SIG-M5 (cell line): ENCODE data around the gene PCIF1.
A peak's percentile ranks its signal among the peaks of the same experiment; 100 is the strongest.
"Not testable (repeated sequence)": the region's sequence is repeated elsewhere in the genome, so short reads cannot be mapped to it uniquely, and the experiment has no call there.

Source experiments
- DNase-seq: peaks from one replicate; lab custom pipeline; 2025; lab: John Stamatoyannopoulos, UW

Gene PCIF1

DNA sequence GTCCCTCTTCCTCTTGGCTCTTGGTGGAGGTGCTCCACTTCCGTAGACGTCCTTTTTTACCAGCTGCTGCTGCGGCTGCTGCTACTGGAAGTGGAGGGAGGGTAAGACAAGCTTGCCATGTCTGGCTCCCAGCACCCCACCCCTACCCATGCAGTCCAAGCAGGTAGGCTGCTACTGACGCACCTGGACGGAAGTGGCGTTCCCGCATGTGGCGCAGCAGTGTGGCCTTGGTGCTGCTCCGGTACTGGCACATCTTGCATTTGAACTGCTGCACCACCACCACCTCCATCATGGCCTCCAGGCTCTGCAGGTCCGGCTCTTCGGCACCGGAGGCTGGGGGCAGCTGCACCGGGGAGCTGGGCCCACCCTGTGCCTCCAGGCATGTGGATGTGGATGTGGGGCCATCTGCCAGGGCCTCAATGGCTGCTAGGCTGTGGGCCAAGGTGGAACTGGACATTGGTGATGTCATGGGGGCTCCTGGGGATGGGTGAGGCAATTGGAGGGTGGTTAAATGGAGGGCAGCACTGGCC lies 33.1 kb downstream of the PCIF1 start:
- no peak for DNase-seq

DNA sequence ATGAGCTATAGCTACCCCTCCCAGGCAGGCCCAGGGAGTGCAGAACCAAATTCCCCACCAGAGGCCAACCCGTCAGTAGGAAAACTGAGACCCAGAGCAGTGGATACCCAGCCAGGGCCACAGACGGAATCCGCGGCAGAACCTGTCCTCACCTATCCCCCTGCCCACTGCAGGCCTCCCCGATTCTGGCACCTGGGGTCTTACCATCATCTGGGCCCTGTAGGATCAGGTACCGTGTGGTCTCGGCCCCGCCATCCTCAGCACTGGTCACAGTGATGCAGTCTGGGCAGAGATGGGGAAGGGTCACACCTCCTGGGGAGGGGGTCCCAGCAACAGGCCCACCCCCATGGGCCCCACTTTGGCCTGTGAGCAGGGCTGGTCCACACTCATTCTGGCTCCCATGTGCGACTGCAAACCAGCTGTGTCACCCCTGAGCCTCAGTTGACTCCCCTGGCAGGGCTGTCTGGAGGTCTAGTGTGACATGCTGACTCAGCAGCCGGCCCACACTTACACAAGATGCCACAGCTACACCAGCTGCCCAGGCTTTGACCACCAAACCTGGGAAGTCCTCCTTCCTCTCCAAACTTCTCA lies 33.7 kb downstream of the PCIF1 start:
- no peak for DNase-seq

DNA sequence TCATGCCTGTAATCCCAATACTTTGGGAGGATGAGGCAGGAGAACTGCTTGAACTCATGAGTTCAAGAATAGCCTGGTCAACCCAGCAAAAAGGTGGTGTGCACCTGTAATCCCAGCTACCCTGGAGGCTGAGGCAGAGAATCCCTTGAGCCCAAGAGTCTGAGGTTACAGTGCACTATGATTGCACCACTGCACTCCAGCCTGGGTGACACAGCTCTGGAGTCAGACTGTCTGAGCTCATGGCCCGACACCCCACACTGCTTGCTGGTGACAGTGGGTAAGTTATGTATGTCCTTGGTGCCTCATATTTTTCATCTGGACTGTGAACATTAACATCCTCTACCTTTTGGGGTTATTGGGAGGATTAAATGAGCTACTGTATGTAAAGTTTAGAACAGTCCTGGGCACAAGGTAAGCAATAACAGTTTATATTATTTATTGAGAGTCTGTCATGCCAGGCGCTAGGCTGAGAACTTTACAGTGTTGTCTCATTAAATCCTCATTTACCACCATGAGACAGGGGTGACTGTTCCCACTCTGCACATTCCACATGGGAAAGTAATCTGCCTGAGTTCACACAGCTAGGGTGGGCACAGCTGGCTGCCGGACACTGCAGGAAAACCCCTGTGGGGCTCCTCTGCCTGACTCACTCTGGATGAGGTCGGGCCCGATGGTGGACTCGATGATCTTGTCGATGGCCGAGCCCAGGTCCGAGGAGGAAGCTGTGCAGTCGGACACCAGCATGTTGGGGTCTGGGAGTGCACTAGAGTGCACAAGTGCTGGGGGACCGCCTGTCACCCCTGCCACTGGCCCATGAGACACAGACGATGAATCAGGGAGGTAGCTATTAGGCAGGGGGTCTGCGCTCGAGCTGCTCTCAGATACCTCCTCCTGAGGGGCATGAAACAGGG lies 34.6 kb downstream of the PCIF1 start:
- DNase-seq, result no peak

DNA sequence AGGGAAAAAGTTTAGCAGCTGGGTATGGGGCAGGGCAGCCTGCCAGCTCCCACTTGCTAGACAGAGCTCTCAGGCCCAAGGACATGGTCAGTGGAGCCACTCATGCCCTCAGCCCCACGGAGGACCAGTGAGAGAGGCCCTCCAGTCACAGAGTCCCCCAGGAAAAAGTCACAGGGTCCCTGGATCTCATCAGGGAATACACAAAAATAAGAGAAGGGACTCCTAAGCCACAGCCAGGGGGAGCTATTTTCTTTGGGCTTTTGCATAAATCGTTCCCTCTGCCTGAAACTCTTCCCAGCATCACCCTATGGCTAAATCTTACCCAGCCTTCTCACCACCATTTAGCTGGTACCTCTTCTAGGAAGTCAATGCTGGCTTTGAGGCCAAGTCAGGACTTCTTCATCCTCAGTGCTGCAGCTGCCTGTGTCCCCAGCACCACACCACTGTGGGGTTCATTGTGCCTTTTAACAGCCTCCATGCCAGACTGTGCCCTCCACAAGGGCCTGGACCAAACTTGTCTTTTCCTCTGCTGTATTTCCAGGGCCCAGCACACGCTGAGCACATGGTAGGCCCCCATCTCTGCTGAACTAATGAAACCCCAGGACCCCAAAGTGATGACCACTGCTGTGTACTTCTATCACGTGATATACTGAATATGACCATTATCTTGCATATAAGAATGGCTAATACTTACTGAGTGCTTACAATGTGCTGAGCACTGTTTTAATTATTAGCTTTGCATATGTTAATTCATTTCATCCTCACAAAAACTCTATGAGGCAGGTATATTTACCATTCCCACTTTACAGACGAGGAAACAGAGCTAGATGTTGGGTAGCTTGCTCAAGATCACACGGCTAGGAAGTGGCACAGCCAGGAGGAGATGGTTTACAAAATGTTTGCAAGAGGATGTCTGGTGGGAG lies 35.5 kb downstream of the PCIF1 start:
- DNase-seq, result no peak

DNA sequence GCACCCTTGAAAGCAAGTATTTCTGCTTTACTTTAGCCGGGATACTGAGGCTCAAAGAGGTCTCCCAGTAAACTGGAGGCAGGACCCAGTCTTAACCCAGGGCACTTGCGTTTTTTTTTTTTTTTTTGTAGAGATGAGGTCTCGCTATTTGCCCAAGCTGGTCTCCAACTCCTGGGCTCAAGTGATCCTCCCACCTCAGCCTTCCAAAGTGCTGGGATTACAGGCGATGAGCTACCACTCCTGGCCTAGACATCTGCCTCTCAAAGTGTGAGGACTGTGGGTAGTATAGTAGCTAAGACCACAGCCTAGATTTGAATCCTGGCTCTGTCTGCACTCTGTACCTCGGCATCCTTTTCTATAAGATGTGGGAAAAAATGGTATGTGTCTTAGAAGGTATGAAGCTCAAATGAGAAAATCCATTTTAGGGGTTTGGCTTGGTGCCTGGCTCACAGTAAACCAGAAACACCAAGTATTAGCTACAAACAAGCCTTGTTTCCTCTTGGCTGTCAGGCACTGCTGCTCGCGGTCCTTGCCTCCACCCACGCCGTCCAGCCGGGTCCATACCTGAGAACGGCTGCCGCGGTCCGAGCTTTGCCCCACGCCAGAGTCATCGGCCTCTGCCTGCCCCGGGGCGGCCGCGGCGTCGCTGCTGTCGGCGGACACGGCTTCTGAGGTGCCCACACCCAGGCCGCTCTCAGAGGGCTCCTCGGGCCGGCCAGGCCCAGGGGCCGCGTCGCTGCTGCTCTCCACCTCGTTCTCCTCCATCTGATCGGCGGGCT lies 36.4 kb downstream of the PCIF1 start:
- no peak for DNase-seq

DNA sequence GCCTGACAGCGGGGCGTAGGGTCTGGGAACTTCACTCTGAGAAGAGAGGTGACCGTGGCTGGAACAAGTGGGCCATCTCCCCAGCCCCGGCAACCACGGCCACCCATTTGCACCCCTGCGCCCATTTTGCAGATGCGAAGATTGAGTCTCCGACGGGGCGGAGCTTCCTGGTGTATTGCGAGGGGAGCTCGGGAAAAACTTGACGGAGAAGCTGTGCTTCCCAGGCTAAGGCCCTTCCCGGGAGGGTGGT lies 36.9 kb downstream of the PCIF1 start:
- DNase-seq, result no peak

DNA sequence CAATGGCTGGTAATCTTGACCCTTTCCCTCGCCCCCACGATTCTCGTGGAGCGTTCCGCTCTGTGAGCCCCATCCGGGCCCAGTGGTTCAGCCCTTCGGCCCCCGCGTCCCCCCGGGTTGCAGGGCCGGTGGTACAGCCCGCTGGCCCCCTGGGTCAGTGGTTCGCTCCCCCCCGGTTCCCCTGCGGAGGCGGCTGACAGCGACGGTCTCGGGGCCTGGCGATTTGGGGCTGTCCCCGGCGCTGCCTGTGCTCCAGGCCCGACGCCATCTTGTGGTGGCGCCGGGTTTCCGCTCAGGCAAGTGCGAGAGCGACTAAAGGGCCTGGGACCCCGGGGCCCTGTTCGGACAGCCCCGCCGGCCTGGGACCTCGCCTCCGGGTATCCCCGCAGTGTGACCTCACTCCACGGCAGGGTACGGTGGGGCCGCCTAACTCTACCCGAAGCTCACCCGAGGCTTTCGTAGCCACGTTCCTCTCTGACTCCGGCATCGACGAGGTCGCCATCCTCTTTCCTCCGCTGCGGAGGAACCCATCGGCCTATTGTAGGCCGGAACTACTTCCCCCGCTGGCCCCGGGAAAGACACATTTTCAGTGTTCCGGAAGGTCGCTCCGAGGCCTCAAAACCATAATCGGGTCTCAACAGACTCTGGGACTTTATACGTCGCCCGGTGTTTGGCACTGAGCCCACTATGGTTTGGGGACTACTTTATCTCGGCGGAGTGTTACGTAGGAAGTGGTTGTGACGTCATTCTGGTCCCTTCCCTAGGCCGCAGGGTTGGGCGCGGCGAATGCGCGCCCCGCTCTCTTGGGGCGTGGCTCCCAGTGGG lies 37.4 kb downstream of the PCIF1 start, which contains the start of gene ZNF335:
Gene ZNF335 (minus strand): TSS at position 529 of the 825 bp plus-strand sequence. CDS start 793 bp downstream, outside the sequence.
- DNase-seq, result peak; percentile 72

DNA sequence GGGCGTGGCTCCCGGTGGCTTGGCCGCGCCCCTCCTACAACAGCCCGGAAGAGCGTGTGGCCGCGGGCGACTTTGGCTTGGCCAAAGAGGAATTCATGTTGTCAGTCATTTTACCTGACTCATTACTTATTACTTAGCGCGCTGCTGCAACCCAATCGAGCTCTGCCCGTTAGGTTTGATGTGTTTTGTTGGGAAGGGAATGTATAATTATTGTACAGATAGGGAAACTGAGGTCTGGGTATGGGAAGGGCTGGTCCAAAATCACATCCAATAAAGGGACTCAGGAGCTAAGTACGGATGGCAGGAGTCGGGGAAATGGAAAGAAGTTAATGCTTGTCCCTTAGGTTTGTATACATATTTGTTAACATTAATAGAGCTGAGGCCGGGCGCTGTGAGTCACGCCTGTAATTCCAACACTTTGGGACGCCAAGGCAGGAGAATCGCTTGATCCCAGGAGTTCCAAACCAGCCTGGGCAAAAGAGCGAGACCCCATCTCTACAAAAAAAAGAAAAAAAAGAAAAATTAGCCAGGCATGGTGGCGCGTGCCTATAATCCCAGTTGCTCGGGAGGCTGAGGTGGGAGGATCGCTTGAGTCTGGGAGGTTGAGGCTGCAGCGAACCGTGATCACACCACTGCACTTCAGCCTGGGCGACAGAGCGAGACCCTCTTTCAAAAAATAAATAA lies 38.2 kb downstream of the PCIF1 start:
- DNase-seq, result peak; percentile 60

DNA sequence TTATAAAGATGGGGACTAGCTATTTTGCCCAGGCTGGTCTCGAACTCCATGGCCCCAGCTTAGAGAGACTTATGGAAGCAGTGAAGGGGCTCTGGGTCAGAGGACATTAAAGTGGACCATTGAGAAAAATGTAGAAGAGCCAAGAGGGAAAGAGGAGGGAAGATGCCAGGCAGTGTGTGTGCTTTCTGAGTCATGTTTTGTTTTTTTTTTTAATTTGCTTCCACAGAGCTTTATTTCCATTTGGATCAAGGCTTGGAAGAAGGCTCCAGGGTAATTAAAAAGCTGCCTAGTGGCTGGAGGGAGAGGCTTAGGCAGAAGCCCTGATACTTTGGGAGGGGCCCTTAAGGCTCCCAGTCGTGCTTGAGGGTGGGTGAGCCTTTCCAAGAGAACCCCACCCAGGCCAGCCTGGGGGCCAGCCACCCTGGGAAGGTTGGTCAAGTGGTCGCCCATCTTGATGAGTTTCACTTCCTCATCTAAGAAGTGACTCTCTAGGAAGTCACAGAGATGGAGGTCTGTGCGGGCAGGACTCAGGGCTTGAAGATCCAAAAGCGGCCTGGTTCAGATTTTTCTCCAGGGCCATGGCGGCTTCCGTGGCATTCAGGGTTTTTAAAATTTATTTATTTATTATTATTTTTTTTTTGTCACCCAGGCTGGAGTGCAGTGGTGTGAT lies 40.5 kb downstream of the PCIF1 start:
- DNase-seq, result no peak

DNA sequence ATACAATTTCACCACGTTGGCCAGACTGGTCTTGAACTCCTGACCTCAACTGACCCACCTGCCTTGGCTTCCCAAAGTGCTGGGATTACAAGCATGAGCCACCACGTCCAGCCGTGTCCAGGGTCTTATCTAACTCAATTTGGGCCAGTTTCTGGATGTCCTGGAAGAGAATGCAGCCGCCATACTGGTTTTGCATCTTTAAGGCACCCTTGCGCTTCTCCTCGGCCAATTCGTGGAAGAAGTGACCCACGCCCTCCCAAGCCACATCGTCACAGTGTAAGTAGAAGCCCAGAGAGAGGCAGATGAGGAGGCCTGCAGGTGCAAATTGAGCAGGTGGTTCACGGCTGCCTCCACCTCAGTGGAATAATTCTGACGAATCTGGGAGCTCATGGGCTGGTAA lies 41.2 kb downstream of the PCIF1 start:
- no peak for DNase-seq

DNA sequence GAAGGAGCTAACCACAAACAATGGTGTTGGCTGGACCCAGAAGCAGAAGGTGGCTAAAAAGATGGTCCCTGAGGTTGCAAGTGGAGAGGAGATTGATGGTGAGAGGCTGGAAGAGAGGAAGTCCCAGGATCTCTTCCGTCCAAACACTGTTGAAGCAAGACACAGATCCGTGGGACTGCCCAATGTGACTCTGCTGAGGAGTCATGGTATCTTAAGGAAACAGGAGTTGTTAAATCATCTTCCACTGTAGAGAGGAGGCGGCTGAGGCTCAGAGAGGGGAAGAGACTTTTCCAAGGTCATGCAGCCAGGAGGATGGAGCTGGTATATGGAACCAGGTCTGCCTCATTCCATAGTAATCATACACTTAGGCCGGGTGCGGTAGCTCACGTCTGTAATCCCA lies 41.6 kb downstream of the PCIF1 start:
- DNase-seq, result no peak

DNA sequence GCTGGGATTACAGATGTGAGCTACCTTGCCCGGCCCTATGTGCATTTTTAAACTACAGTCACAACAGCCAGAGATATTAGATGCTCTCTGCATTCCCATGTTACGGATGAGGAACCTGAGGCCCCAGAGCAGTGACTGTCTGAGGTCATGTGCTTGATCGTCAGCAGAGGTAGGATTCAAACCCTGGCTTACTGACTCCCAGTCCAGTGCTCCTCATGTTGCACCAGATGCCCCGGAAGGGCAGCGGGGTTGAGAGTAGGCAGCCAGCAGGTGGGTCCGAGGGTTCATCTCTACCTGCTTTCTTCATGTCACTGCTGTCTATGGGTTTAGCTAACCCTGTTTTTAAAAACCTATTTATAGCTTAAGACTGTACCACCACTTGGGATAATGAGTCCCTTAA lies 46.8 kb downstream of the PCIF1 start:
- no peak for DNase-seq

DNA sequence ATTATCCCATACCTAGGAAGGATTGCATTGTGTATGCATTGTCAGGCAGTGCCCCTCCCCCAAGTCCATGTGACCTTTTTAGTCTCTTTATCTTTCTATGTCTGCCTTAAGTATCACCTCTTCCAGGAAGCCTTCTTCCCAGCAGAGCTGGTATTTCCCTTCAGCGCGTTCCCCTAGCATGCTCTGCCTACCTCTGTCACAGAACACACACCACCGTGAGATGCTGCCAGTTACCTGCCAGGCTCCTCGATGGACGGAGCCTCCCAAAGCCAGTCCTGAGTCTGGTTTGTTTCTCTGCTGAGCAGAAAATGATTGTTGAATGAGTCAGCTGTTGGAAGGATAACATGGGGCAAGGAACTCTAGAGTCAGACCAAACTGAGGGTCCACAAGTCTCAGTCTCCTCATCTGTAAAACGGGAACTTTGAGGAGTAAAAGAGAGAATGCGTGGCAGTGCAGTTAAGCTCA lies 48.8 kb downstream of the PCIF1 start:
- no peak for DNase-seq

DNA sequence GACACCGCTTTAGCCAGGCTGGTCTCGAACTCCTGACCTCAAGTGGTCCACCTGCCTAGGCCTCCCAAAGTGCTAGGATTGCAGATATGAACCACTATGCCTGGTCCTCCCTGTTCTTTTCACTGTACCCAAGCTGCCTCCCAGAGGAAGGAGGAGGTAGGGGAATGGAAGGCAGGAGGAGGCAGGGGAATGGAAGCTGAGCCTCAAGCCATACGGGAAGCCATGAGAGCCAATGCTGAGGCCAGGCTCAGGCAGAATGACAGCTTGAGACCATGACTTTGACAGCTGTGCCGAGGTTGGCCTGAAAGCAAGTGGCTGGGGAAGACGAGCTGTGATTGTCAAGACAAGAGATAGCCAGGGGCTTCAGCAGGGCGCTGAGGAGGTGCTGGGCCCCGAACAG lies 51.1 kb downstream of the PCIF1 start:
- DNase-seq, result no peak

DNA sequence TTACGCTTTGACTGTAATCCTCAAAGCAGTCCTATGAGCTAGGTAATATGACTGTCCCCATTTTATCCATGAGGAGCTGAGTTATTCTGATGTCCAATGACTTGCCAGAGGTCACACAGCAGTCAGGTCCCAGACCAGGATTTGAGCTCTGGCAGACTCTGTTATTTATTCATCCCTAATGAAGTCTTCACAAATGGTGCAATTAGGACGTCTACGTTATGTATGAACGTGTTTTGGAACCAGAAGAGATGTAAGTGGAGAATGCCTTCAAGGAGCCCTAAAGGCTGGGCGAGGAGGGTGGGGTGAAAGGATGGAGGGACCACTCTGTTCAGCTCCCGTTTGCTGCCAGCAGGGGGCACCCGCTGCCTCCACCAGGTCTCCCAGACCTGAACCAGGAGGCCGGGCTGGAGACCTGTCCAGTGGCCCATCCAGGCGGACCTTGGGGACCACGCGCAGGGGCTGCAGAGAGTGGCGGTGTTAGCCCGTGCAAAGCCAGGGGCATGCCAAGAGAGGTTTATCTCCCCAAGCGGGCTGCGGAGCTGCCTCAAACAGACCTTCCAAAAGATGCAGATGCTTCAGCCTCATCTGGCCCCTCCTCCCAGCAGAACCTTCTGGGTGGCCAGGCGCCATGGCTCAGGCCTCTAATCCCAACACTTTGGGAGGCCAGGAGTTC lies 52.8 kb downstream of the PCIF1 start:
- no peak for DNase-seq

DNA sequence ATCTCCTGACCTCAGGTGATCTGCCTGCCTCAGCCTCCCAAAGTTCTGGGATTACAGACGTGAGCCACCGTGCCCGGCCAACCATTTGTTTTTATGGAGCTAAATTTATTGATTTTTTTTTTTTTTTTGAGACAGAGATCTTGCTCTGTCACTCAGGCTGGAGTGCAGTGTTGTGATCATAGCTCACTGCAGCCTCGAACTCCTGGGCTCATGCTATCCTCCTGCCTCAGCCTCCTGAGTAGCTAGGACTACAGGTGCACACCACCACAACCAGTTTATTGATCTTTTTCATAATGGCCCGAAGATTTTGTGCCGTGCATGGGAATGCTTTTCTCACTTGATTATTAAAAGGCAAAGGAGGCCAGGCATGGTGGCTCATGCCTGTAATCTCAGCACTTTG lies 54.3 kb downstream of the PCIF1 start:
- not testable (repeated sequence) for DNase-seq

DNA sequence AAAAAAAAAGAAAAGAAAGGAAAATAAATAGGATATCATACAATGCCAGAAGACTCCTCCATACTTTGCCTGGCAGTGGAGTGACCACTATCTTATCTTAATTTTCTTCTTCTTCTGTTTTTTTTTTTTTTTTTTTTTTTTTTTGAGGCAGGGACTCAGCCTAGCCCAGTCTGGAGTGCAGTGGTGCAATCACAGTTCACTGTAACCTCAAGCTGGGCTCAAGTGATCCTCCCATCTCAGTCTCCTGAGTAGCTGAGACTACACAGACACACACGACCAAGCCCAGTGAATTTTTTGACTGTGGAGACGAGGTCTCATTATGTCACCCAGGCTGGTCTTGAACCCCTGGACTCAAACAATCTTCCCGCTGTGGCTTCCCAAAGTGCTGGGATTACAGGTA lies 57.1 kb downstream of the PCIF1 start:
- no peak for DNase-seq

DNA sequence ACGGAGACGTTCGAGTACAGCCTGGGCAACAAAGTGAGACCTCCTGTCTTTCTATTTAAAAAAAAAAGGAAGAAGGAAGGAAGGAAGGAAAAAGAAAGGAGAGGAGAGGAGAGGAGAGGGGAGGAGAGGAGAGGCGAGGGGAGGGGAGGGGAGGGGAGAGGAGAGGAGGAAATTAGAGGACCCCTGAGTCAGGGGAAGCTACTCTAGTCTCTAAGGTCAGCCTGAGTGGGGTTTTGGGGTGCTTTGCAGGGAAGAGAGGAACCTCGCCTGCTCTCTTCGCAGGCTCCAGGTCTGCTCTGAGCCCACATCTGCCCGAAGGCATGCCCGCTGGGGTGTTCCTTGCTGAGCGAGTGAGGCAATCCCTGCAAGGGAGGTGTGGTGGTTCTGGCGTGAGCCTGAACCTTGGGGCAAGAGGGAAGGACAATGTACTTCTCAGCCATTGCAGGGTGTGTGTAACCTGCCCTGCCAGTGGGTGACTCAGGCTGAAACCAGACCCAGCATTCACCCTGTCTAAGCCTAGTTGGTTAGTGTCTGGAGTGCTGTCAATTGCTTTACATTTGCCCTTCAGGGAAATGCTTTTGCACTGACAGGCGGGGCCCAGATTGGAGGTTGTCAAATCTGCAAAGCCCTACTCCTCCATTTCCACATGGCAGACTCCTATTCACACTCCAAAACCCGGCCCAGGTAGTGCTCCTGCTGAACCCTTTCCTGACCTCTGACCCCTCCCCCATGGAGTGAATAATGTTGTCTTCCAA lies 58.9 kb downstream of the PCIF1 start:
- peak; percentile 59 for DNase-seq
